ENCODE data around the gene CD99L2.
"Not testable (repeated sequence)": the region's sequence is repeated elsewhere in the genome, so short reads cannot be mapped to it uniquely, and the experiment has no call there.

CD99L2 gene

DNA sequence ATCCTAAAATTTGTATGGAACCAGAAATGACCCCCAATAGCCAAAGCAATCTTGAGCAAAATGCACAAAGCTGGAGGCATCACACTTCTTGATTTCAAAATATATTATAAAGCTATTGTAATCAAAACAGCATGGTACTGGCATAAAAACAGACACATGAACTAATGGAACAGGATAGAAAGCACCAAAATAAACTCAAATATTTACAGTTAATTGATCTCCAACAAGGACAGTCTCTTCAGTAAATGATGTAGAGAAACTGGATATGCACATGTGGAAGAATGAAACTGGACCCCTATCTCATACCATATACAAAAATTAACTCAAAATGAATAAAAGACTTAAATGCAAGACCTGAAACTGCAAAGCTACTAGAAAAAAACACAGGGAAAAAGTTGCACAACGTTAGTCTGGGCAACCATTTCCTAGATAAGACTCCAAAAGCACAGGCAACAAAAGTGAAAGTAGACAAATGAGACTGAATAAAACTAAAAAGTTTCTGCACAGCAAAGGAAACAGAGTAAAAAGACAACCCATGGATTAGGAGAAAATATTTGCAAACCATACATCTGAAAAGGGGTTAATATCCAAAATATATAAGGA is 64.9 kb downstream of the CD99L2 start:
- H3K36me3 ChIP-seq (replicated peaks in 1 of 2; ENCODE audit: control insufficient read depth in 2 of 2, insufficient read depth in 2 of 2, low read length in 2 of 2): no peaks in the 10 kb centered on the region
- H3K4ac ChIP-seq (ENCODE audit: low read length): no peak overlapping the region
- no peaks in the 10 kb centered on the region for H3K4me1 ChIP-seq (ENCODE audit: control insufficient read depth in 2 of 2, insufficient read depth in 1 of 2, low read depth in 1 of 2, low read length in 2 of 2)
- H3K27me3 ChIP-seq (ENCODE audit: control insufficient read depth in 3 of 3, insufficient read depth in 3 of 3, low read depth in 1 of 3, low read length in 3 of 3): no peaks in the 10 kb centered on the region
- H3K4me2 ChIP-seq (ENCODE audit: insufficient read depth, low read length, poor library complexity, severe bottlenecking): no peak overlapping the region
- H3K18ac ChIP-seq (ENCODE audit: low read length): no peak overlapping the region
- no peak for DNase-seq (ENCODE audit: low spot score)
- H2BK5ac ChIP-seq (ENCODE audit: low read length): no peak overlapping the region
- H3K4me3 ChIP-seq (ENCODE audit: low read length in 2 of 2): no peak overlapping the region
- H3K23ac ChIP-seq (ENCODE audit: low read depth, low read length, poor library complexity): no peak overlapping the region
- H2BK15ac ChIP-seq (ENCODE audit: low read length): no peak overlapping the region
- no peak overlapping the region for H3K27ac ChIP-seq (replicated peaks; ENCODE audit: low read length)
- no peaks in the 10 kb centered on the region for H3K79me1 ChIP-seq (ENCODE audit: low read depth, low read length)
- no peak overlapping the region for H3K14ac ChIP-seq (ENCODE audit: low read length)
- no peak overlapping the region for H2BK12ac ChIP-seq (ENCODE audit: low read length)
- no peak overlapping the region for H4K91ac ChIP-seq (ENCODE audit: low read depth, low read length, poor library complexity)
- no peak overlapping the region for H4K8ac ChIP-seq (ENCODE audit: low read depth, low read length)
- no peak overlapping the region for H3K9ac ChIP-seq (ENCODE audit: low read depth, low read length, poor library complexity)
- peaks cover 0 to 6% of the 10 kb centered on the region in 2 donors for H3K9me3 ChIP-seq (replicated peaks in 1 of 2; ENCODE audit: control insufficient read depth in 2 of 2, insufficient read depth in 1 of 2, low read depth in 1 of 2, low read length in 2 of 2)
- no peak overlapping the region for H2BK120ac ChIP-seq (ENCODE audit: low read depth, low read length)
- no peak overlapping the region for H2AK5ac ChIP-seq (ENCODE audit: low read depth, low read length)
- WGBS, 2 donors (ENCODE audit: extremely low coverage in 2 of 2, insufficient read length in 2 of 2, insufficient replicate concordance in 1 of 2): no CpG with 5 or more reads among the region's 1 CpG
- H2AFZ ChIP-seq (ENCODE audit: low read length): no peak overlapping the region

GRCh38 chrX:150831863-150832262 is 66.6 kb downstream of the CD99L2 start:
- no peak overlapping the region for H2BK5ac ChIP-seq (ENCODE audit: low read length)
- no peak overlapping the region for H3K4me2 ChIP-seq (ENCODE audit: insufficient read depth, low read length, poor library complexity, severe bottlenecking)
- H2AFZ ChIP-seq (ENCODE audit: low read length): no peak overlapping the region
- WGBS, 2 donors (ENCODE audit: extremely low coverage in 2 of 2, insufficient read length in 2 of 2, insufficient replicate concordance in 1 of 2): no CpG with 5 or more reads among the region's 1 CpG
- H3K23ac ChIP-seq (ENCODE audit: low read depth, low read length, poor library complexity): no peak overlapping the region
- no peak overlapping the region for H2BK12ac ChIP-seq (ENCODE audit: low read length)
- H4K8ac ChIP-seq (ENCODE audit: low read depth, low read length): no peak overlapping the region
- no peak overlapping the region for H2AK5ac ChIP-seq (ENCODE audit: low read depth, low read length)
- no peaks in the 10 kb centered on the region for H3K27me3 ChIP-seq (ENCODE audit: control insufficient read depth in 3 of 3, insufficient read depth in 3 of 3, low read depth in 1 of 3, low read length in 3 of 3)
- H2BK15ac ChIP-seq (ENCODE audit: low read length): no peak overlapping the region
- H3K4me3 ChIP-seq (ENCODE audit: low read length in 2 of 2): no peak overlapping the region
- no peak overlapping the region for H2BK120ac ChIP-seq (ENCODE audit: low read depth, low read length)
- H3K36me3 ChIP-seq (replicated peaks in 1 of 2; ENCODE audit: control insufficient read depth in 2 of 2, insufficient read depth in 2 of 2, low read length in 2 of 2): no peaks in the 10 kb centered on the region
- H3K9me3 ChIP-seq (replicated peaks in 1 of 2; ENCODE audit: control insufficient read depth in 2 of 2, insufficient read depth in 1 of 2, low read depth in 1 of 2, low read length in 2 of 2): peaks cover 0 to 6% of the 10 kb centered on the region in 2 donors
- no peak overlapping the region for H3K4ac ChIP-seq (ENCODE audit: low read length)
- no peak overlapping the region for H3K9ac ChIP-seq (ENCODE audit: low read depth, low read length, poor library complexity)
- H3K14ac ChIP-seq (ENCODE audit: low read length): no peak overlapping the region
- no peaks in the 10 kb centered on the region for H3K79me1 ChIP-seq (ENCODE audit: low read depth, low read length)
- no peak overlapping the region for H3K18ac ChIP-seq (ENCODE audit: low read length)
- no peak overlapping the region for H4K91ac ChIP-seq (ENCODE audit: low read depth, low read length, poor library complexity)
- H3K4me1 ChIP-seq (ENCODE audit: control insufficient read depth in 2 of 2, insufficient read depth in 1 of 2, low read depth in 1 of 2, low read length in 2 of 2): no peaks in the 10 kb centered on the region
- no peak overlapping the region for H3K27ac ChIP-seq (replicated peaks; ENCODE audit: low read length)
- DNase-seq (ENCODE audit: low spot score): no peak

- Histone ChIP-seq H3K27ac (replicated peaks; ENCODE audit: low read length) (no peak overlapping the region), H3K14ac (ENCODE audit: low read length) (no peak overlapping the region), H3K79me1 (ENCODE audit: low read depth, low read length) (no peaks in the 10 kb centered on the region), H3K4me3 (ENCODE audit: low read length in 2 of 2) (no peak overlapping the region), H2AFZ (ENCODE audit: low read length) (no peak overlapping the region), H4K8ac (ENCODE audit: low read depth, low read length) (no peak overlapping the region), H2BK12ac (ENCODE audit: low read length) (no peak overlapping the region), H3K4ac (ENCODE audit: low read length) (no peak overlapping the region), H2BK5ac (ENCODE audit: low read length) (no peak overlapping the region), H3K36me3 (replicated peaks in 1 of 2; ENCODE audit: control insufficient read depth in 2 of 2, insufficient read depth in 2 of 2, low read length in 2 of 2) (no peaks in the 10 kb centered on the region), H3K4me2 (ENCODE audit: insufficient read depth, low read length, poor library complexity, severe bottlenecking) (no peak overlapping the region), H3K4me1 (ENCODE audit: control insufficient read depth in 2 of 2, insufficient read depth in 1 of 2, low read depth in 1 of 2, low read length in 2 of 2) (no peaks in the 10 kb centered on the region), H3K27me3 (ENCODE audit: control insufficient read depth in 3 of 3, insufficient read depth in 3 of 3, low read depth in 1 of 3, low read length in 3 of 3) (no peaks in the 10 kb centered on the region), H4K91ac (ENCODE audit: low read depth, low read length, poor library complexity) (no peak overlapping the region), H2BK15ac (ENCODE audit: low read length) (no peak overlapping the region), H3K9ac (ENCODE audit: low read depth, low read length, poor library complexity) (no peak overlapping the region), H2AK5ac (ENCODE audit: low read depth, low read length) (no peak overlapping the region), H3K9me3 (replicated peaks in 1 of 2; ENCODE audit: control insufficient read depth in 2 of 2, insufficient read depth in 1 of 2, low read depth in 1 of 2, low read length in 2 of 2) (no peaks in the 10 kb centered on the region), H3K23ac (ENCODE audit: low read depth, low read length, poor library complexity) (no peak overlapping the region), H3K18ac (ENCODE audit: low read length) (no peak overlapping the region), H2BK120ac (ENCODE audit: low read depth, low read length) (no peak overlapping the region)
- no peak for DNase-seq (ENCODE audit: low spot score)
- WGBS, 2 donors (ENCODE audit: extremely low coverage in 2 of 2, insufficient read length in 2 of 2, insufficient replicate concordance in 1 of 2): no CpG with 5 or more reads among the region's 5 CpGs
These were observed 69.7 kb downstream of the CD99L2 start for GRCh38 chrX:150828785-150829184.

DNA sequence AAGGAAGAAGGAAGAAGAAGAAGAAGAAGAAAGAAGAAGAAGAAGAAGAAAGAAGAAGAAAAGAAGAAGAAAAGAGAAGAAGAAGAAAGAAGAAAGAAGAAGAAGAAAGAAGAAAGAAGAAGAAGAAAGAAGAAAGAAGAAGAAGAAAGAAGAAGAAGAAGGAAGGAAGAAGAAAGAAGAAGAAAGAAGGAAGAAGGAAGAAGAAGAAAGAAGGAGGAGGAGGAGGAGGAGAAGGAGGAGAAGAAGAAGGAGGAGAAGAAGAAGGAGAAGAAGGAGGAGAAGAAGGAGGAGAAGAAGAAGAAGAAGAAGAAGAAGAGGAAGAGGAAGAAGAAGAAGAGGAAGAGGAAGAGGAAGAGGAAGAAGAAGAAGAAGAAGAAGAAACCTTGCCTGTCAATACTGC is 74.1 kb downstream of the CD99L2 start:
- not testable (repeated sequence) for H3K79me1 ChIP-seq (ENCODE audit: low read depth, low read length); H3K27ac ChIP-seq (replicated peaks; ENCODE audit: low read length); H3K18ac ChIP-seq (ENCODE audit: low read length); H3K4me1 ChIP-seq (ENCODE audit: control insufficient read depth in 2 of 2, insufficient read depth in 1 of 2, low read depth in 1 of 2, low read length in 2 of 2); H3K4ac ChIP-seq (ENCODE audit: low read length); H3K4me3 ChIP-seq (ENCODE audit: low read length in 2 of 2); H2BK15ac ChIP-seq (ENCODE audit: low read length); H3K9ac ChIP-seq (ENCODE audit: low read depth, low read length, poor library complexity); H4K91ac ChIP-seq (ENCODE audit: low read depth, low read length, poor library complexity); H3K9me3 ChIP-seq (replicated peaks in 1 of 2; ENCODE audit: control insufficient read depth in 2 of 2, insufficient read depth in 1 of 2, low read depth in 1 of 2, low read length in 2 of 2); H3K36me3 ChIP-seq (replicated peaks in 1 of 2; ENCODE audit: control insufficient read depth in 2 of 2, insufficient read depth in 2 of 2, low read length in 2 of 2); H2AK5ac ChIP-seq (ENCODE audit: low read depth, low read length); H3K14ac ChIP-seq (ENCODE audit: low read length); H2BK120ac ChIP-seq (ENCODE audit: low read depth, low read length); H2BK5ac ChIP-seq (ENCODE audit: low read length); H3K23ac ChIP-seq (ENCODE audit: low read depth, low read length, poor library complexity); DNase-seq (ENCODE audit: low spot score); H3K27me3 ChIP-seq (ENCODE audit: control insufficient read depth in 3 of 3, insufficient read depth in 3 of 3, low read depth in 1 of 3, low read length in 3 of 3); H2AFZ ChIP-seq (ENCODE audit: low read length); H2BK12ac ChIP-seq (ENCODE audit: low read length); H4K8ac ChIP-seq (ENCODE audit: low read depth, low read length); H3K4me2 ChIP-seq (ENCODE audit: insufficient read depth, low read length, poor library complexity, severe bottlenecking)

Data from neuronal stem cell (in vitro differentiated cells).